Right ventricle myocardium superior (tissue), 1 donor: ENCODE measurements around the gene CDH15. TPM values are rescaled to one million over a fixed set of nuclear protein-coding genes. Genes with fewer than 3 reads are reported as not detected.

Experiments used
- ATAC-seq: fragments of 200-7000 bp; cut with Tn5 transposase; one replicate; pipeline ENCODE4 v1.9.1; 2020; ENCODE audit warnings: mild to moderate bottlenecking; ENCODE audit not compliant: poor library complexity
- DNase-seq: peaks from one replicate; pipeline ENCODE4 v3.0.0-alpha.2; 2020
- intact Hi-C: fragments of 100-400 bp; cut with DNase I; formaldehyde crosslinking; loops from one replicate; pipeline ENCODE4 v1.11.2; 2022
- total RNA-seq: library from RNA; stranded (reverse); fragmentation: NEBNext Ultra II Directional; extraction: Animal tissue kit (Norgen Biotek cat#: 25700); gene quantifications from one replicate; pipeline ENCODE4 v1.2.1, GENCODE V29; 2021
- donor health status: DM: no; HTN: yes; CAD: no; lungs with severe emphysema.

The CDH15 gene
- total RNA-seq, 1 donor from 2014 or later, result not detected

- ATAC-seq, result no peak
- peak; percentile 14 for DNase-seq
- intact Hi-C loops, result no loop called here
These were observed 31.1 kb downstream of the CDH15 start for GRCh38 chr16:89202422-89203215.

- ATAC-seq, result no peak
- DNase-seq, result no peak
- intact Hi-C loops, result no loop called here
These were observed 36.4 kb downstream of the CDH15 start for GRCh38 chr16:89207993-89208392.

GRCh38 chr16:89209522-89210044, 38.0 kb downstream of the CDH15 start:
- intact Hi-C loops, result no loop called here
- no peak for DNase-seq
- no peak for ATAC-seq

GRCh38 chr16:89210165-89210903, 38.8 kb downstream of the CDH15 start:
- intact Hi-C loops, result no loop called here
- ATAC-seq, result no peak
- DNase-seq, result no peak

- intact Hi-C loops, result no loop called here
- no peak for DNase-seq
- ATAC-seq, result no peak
These were observed 39.5 kb downstream of the CDH15 start for GRCh38 chr16:89210904-89211515.

- ATAC-seq (peak; percentile 88), DNase-seq (peak; percentile 85)
- intact Hi-C loops, result loop anchor here (2.0 to 5.0 kb wide), 2 partner anchors 274 to 474 kb away; no protein-coding TSS in a partner anchor
These were observed 45.0 kb downstream of the CDH15 start for GRCh38 chr16:89216315-89217137.

GRCh38 chr16:89217138-89217387, 45.5 kb downstream of the CDH15 start:
- intact Hi-C loops, result loop anchor here (2.0 to 5.0 kb wide), 2 partner anchors 274 to 475 kb away; no protein-coding TSS in a partner anchor

GRCh38 chr16:89217388-89218191, 46.0 kb downstream of the CDH15 start, which contains the start of gene ZNF778:
ZNF778 (plus strand) TSS chr16:89217703; CDS start chr16:89221128, 3,425 bp downstream.
- DNase-seq (peak; percentile 92), ATAC-seq (peak; percentile 98)
- intact Hi-C loops, result loop anchor here (2.0 to 5.0 kb wide), 2 partner anchors 275 to 475 kb away; no protein-coding TSS in a partner anchor

More at GRCh38 chr16:89217138-89217387, 45.5 kb downstream of the CDH15 start:
- no peak for ATAC-seq
- DNase-seq, result no peak

GRCh38 chr16:89219365-89219764, 47.8 kb downstream of the CDH15 start:
- DNase-seq (no peak), ATAC-seq (no peak)
- intact Hi-C loops, result loop anchor here (5.0 kb wide), 1 partner anchor 477 kb away; no protein-coding TSS in a partner anchor

- no peak for DNase-seq
These were observed 50.1 kb downstream of the CDH15 start for GRCh38 chr16:89221604-89222003.

GRCh38 chr16:89222931-89223330, 51.4 kb downstream of the CDH15 start:
- ATAC-seq (no peak), DNase-seq (no peak)
- intact Hi-C loops, result no loop called here

More at GRCh38 chr16:89221604-89222003, 50.1 kb downstream of the CDH15 start:
- intact Hi-C loops, result no loop called here
- ATAC-seq, result no peak

- no peak for DNase-seq
- ATAC-seq, result no peak
- intact Hi-C loops, result no loop called here
These were observed 53.1 kb downstream of the CDH15 start for GRCh38 chr16:89224665-89225064.

- DNase-seq, result no peak
- intact Hi-C loops, result no loop called here
- peak; percentile 70 for ATAC-seq
These were observed 58.7 kb downstream of the CDH15 start for GRCh38 chr16:89230255-89230654.

- ATAC-seq (peak; percentile 53), DNase-seq (no peak)
- intact Hi-C loops, result no loop called here
These were observed 60.6 kb downstream of the CDH15 start for GRCh38 chr16:89232107-89232506.

- ATAC-seq, result no peak
- intact Hi-C loops, result no loop called here
These were observed 62.3 kb downstream of the CDH15 start for GRCh38 chr16:89233678-89234490.

GRCh38 chr16:89237733-89238132, 66.2 kb downstream of the CDH15 start:
- intact Hi-C loops, result no loop called here
- no peak for ATAC-seq
- DNase-seq, result no peak

More at GRCh38 chr16:89233678-89234490, 62.3 kb downstream of the CDH15 start:
- DNase-seq, result no peak
